ENCODE data around the gene CHAF1A.

The CHAF1A gene

GRCh38 chr19:4396949-4397783 is 5.3 kb upstream of the CHAF1A start:
- H3K4me3 ChIP-seq (ENCODE audit: low read length): no peak overlapping the region
- no peaks in the 10 kb centered on the region; the same call in 1 of the 2 replicates for H3K36me3 ChIP-seq (ENCODE audit: control insufficient read depth, insufficient read depth, low read length)
- H3K27ac ChIP-seq (ENCODE audit: low read length): no peak overlapping the region
- no peaks in the 10 kb centered on the region; the same call in 1 of the 2 replicates for H3K4me1 ChIP-seq (ENCODE audit: control insufficient read depth, insufficient read depth, low read length)
- no peaks in the 10 kb centered on the region for H3K9me3 ChIP-seq (ENCODE audit: control insufficient read depth, insufficient read depth, low read length)
- DNase-seq (ENCODE audit: low read depth, low spot score): no peak
- no CpG with 5 or more reads among the region's 15 CpGs for WGBS (ENCODE audit: insufficient coverage, insufficient read length)
- H3K27me3 ChIP-seq (ENCODE audit: control insufficient read depth, insufficient read depth, low read length): no peaks in the 10 kb centered on the region

- Histone ChIP-seq H3K27me3 (ENCODE audit: control insufficient read depth, insufficient read depth, low read length) (no peaks in the 10 kb centered on the region), H3K9me3 (ENCODE audit: control insufficient read depth, insufficient read depth, low read length) (no peaks in the 10 kb centered on the region), H3K4me1 (ENCODE audit: control insufficient read depth, insufficient read depth, low read length) (no peaks in the 10 kb centered on the region; the same call in 1 of the 2 replicates), H3K4me3 (ENCODE audit: low read length) (peak overlapping the region; percentile 73), H3K36me3 (ENCODE audit: control insufficient read depth, insufficient read depth, low read length) (no peaks in the 10 kb centered on the region; the same call in 1 of the 2 replicates), H3K27ac (ENCODE audit: low read length) (no peak overlapping the region)
- no CpG with 5 or more reads among the region's 12 CpGs for WGBS (ENCODE audit: insufficient coverage, insufficient read length)
- DNase-seq (ENCODE audit: low read depth, low spot score): no peak
Observed at GRCh38 chr19:4399812-4400134, 2.7 kb upstream of the CHAF1A start.

GRCh38 chr19:4400135-4400936 is 2.1 kb upstream of the CHAF1A start, which contains the start of gene SH3GL1:
TSS of gene SH3GL1 (minus strand) at chr19:4400547. CDS start at chr19:4400368, 179 bp downstream.
- Histone ChIP-seq H3K36me3 (ENCODE audit: control insufficient read depth, insufficient read depth, low read length) (no peaks in the 10 kb centered on the region; the same call in 1 of the 2 replicates), H3K4me3 (ENCODE audit: low read length) (peak within 1 kb of the TSS; percentile 73), H3K27me3 (ENCODE audit: control insufficient read depth, insufficient read depth, low read length) (no peaks in the 10 kb centered on the region), H3K27ac (ENCODE audit: low read length) (no peak within 1 kb of the TSS), H3K4me1 (ENCODE audit: control insufficient read depth, insufficient read depth, low read length) (no peaks in the 10 kb centered on the region; the same call in 1 of the 2 replicates), H3K9me3 (ENCODE audit: control insufficient read depth, insufficient read depth, low read length) (no peaks in the 10 kb centered on the region)
- no CpG with 5 or more reads among the region's 90 CpGs for WGBS (ENCODE audit: insufficient coverage, insufficient read length)
- DNase-seq (ENCODE audit: low read depth, low spot score): no peak

GRCh38 chr19:4401769-4402170 is 670 bp upstream of the CHAF1A start:
- H3K36me3 ChIP-seq (ENCODE audit: control insufficient read depth, insufficient read depth, low read length): no peaks in the 10 kb centered on the region

GRCh38 chr19:4403005-4403761 is 743 bp downstream of the CHAF1A start:
- Histone ChIP-seq H3K4me3 (ENCODE audit: low read length) (peak overlapping the region; percentile 88), H3K36me3 (ENCODE audit: control insufficient read depth, insufficient read depth, low read length) (no peaks in the 10 kb centered on the region), H3K4me1 (ENCODE audit: control insufficient read depth, insufficient read depth, low read length) (no peaks in the 10 kb centered on the region; the same call in 1 of the 2 replicates), H3K9me3 (ENCODE audit: control insufficient read depth, insufficient read depth, low read length) (no peaks in the 10 kb centered on the region), H3K27ac (ENCODE audit: low read length) (no peak overlapping the region), H3K27me3 (ENCODE audit: control insufficient read depth, insufficient read depth, low read length) (no peaks in the 10 kb centered on the region)
- no peak for DNase-seq (ENCODE audit: low read depth, low spot score)
- no CpG with 5 or more reads among the region's 32 CpGs for WGBS (ENCODE audit: insufficient coverage, insufficient read length)

More at GRCh38 chr19:4401769-4402170, 670 bp upstream of the CHAF1A start:
- Histone ChIP-seq H3K27ac (ENCODE audit: low read length) (no peak overlapping the region), H3K4me1 (ENCODE audit: control insufficient read depth, insufficient read depth, low read length) (no peaks in the 10 kb centered on the region; the same call in 1 of the 2 replicates), H3K4me3 (ENCODE audit: low read length) (no peak overlapping the region; the same call in 1 of the 2 replicates), H3K27me3 (ENCODE audit: control insufficient read depth, insufficient read depth, low read length) (no peaks in the 10 kb centered on the region), H3K9me3 (ENCODE audit: control insufficient read depth, insufficient read depth, low read length) (no peaks in the 10 kb centered on the region)
- no peak for DNase-seq (ENCODE audit: low read depth, low spot score)
- WGBS (ENCODE audit: insufficient coverage, insufficient read length): no CpG with 5 or more reads among the region's 8 CpGs

GRCh38 chr19:4405977-4406376 is 3.5 kb downstream of the CHAF1A start:
- Histone ChIP-seq H3K9me3 (ENCODE audit: control insufficient read depth, insufficient read depth, low read length) (no peaks in the 10 kb centered on the region), H3K36me3 (ENCODE audit: control insufficient read depth, insufficient read depth, low read length) (peaks cover 3% of the 10 kb centered on the region; the same call in 1 of the 2 replicates), H3K4me1 (ENCODE audit: control insufficient read depth, insufficient read depth, low read length) (peaks cover 5% of the 10 kb centered on the region), H3K4me3 (ENCODE audit: low read length) (no peak overlapping the region), H3K27me3 (ENCODE audit: control insufficient read depth, insufficient read depth, low read length) (no peaks in the 10 kb centered on the region), H3K27ac (ENCODE audit: low read length) (no peak overlapping the region)
- no CpG with 5 or more reads among the region's 8 CpGs for WGBS (ENCODE audit: insufficient coverage, insufficient read length)
- DNase-seq (ENCODE audit: low read depth, low spot score): no peak

- peaks cover 3% of the 10 kb centered on the region; the same call in 1 of the 2 replicates for H3K36me3 ChIP-seq (ENCODE audit: control insufficient read depth, insufficient read depth, low read length)
- no peak overlapping the region for H3K27ac ChIP-seq (ENCODE audit: low read length)
- no peaks in the 10 kb centered on the region for H3K9me3 ChIP-seq (ENCODE audit: control insufficient read depth, insufficient read depth, low read length)
- no peak overlapping the region for H3K4me3 ChIP-seq (ENCODE audit: low read length)
- no CpG with 5 or more reads among the region's 7 CpGs for WGBS (ENCODE audit: insufficient coverage, insufficient read length)
- H3K27me3 ChIP-seq (ENCODE audit: control insufficient read depth, insufficient read depth, low read length): no peaks in the 10 kb centered on the region
- no peak for DNase-seq (ENCODE audit: low read depth, low spot score)
- peaks cover 5% of the 10 kb centered on the region for H3K4me1 ChIP-seq (ENCODE audit: control insufficient read depth, insufficient read depth, low read length)
Observed at GRCh38 chr19:4406626-4407025, 4.2 kb downstream of the CHAF1A start.

GRCh38 chr19:4409123-4409933 is 6.9 kb downstream of the CHAF1A start:
- H3K4me1 ChIP-seq (ENCODE audit: control insufficient read depth, insufficient read depth, low read length): peaks cover 5% of the 10 kb centered on the region
- H3K27ac ChIP-seq (ENCODE audit: low read length): peak overlapping the region; percentile 93
- peak; percentile 93 for DNase-seq (ENCODE audit: low read depth, low spot score)
- H3K9me3 ChIP-seq (ENCODE audit: control insufficient read depth, insufficient read depth, low read length): no peaks in the 10 kb centered on the region
- H3K4me3 ChIP-seq (ENCODE audit: low read length): no peak overlapping the region
- peaks cover 14% of the 10 kb centered on the region for H3K36me3 ChIP-seq (ENCODE audit: control insufficient read depth, insufficient read depth, low read length)
- no peaks in the 10 kb centered on the region for H3K27me3 ChIP-seq (ENCODE audit: control insufficient read depth, insufficient read depth, low read length)
- no CpG with 5 or more reads among the region's 23 CpGs for WGBS (ENCODE audit: insufficient coverage, insufficient read length)

GRCh38 chr19:4413588-4413987 is 11.1 kb downstream of the CHAF1A start:
- no peak for DNase-seq (ENCODE audit: low read depth, low spot score)

More at GRCh38 chr19:4413588-4413987, 11.1 kb downstream of the CHAF1A start:
- Histone ChIP-seq H3K4me3 (ENCODE audit: low read length) (no peak overlapping the region), H3K9me3 (ENCODE audit: control insufficient read depth, insufficient read depth, low read length) (no peaks in the 10 kb centered on the region), H3K36me3 (ENCODE audit: control insufficient read depth, insufficient read depth, low read length) (peaks cover 14% of the 10 kb centered on the region), H3K27ac (ENCODE audit: low read length) (no peak overlapping the region), H3K27me3 (ENCODE audit: control insufficient read depth, insufficient read depth, low read length) (no peaks in the 10 kb centered on the region), H3K4me1 (ENCODE audit: control insufficient read depth, insufficient read depth, low read length) (peaks cover 5% of the 10 kb centered on the region)
- WGBS (ENCODE audit: insufficient coverage, insufficient read length): no CpG with 5 or more reads among the region's 3 CpGs

All from iPS DF 6.9 (cell line).